Upper lobe of right lung (tissue), 1 donor: ENCODE data around the gene NOC2L. TPM values are rescaled to one million over a fixed set of nuclear protein-coding genes. Genes with fewer than 3 reads are reported as not detected.

Source experiments
- ATAC-seq: fragments of 200-7000 bp; cut with Tn5 transposase; one replicate; pipeline ENCODE4 v1.9.1; 2020; ENCODE audit warnings: mild to moderate bottlenecking, moderate library complexity
- DNase-seq: peaks from one replicate; pipeline ENCODE4 v3.0.0-alpha.2; 2020
- H3K27ac ChIP-seq: fragments of 200-600 bp; one replicate; pipeline ENCODE4 v1.8.0; 2022
- H3K27me3 ChIP-seq: fragments of 200-600 bp; one replicate; pipeline ENCODE4 v1.8.0; 2022; ENCODE audit warnings: mild to moderate bottlenecking
- H3K36me3 ChIP-seq: fragments of 200-600 bp; one replicate; pipeline ENCODE4 v1.8.0; 2022
- H3K4me1 ChIP-seq: fragments of 200-600 bp; one replicate; pipeline ENCODE4 v1.8.0; 2022
- H3K4me3 ChIP-seq: fragments of 200-600 bp; one replicate; pipeline ENCODE4 v1.8.0; 2022; ENCODE audit warnings: mild to moderate bottlenecking
- H3K9me3 ChIP-seq: fragments of 200-600 bp; one replicate; pipeline ENCODE4 v1.8.0; 2022
- CTCF ChIP-seq: fragments of 200-600 bp; IDR thresholded peaks from one replicate; pipeline ENCODE4 v1.8.0; 2022; ENCODE audit warnings: antibody characterized with exemption
- intact Hi-C: fragments of 100-400 bp; cut with DNase I; formaldehyde crosslinking; loops from one replicate; pipeline ENCODE4 v1.11.0; 2022
- total RNA-seq: library from RNA; stranded (reverse); fragmentation: NEBNext Ultra II Directional; extraction: Animal tissue kit (Norgen Biotek cat#: 25700); gene quantifications from one replicate; pipeline ENCODE4 v1.2.1, GENCODE V29; 2021
- donor health status: DM: no; HTN: yes; CAD: no; lungs with severe emphysema.

NOC2L gene
- total RNA-seq, 1 donor from 2014 or later: 54.5 TPM

- H3K27ac ChIP-seq: no peak overlapping the region
- no peaks in the 10 kb centered on the region for H3K9me3 ChIP-seq
- no peak overlapping the region for H3K4me3 ChIP-seq
- no peaks in the 10 kb centered on the region for H3K36me3 ChIP-seq
- no peaks in the 10 kb centered on the region for H3K27me3 ChIP-seq
- DNase-seq (no peak), ATAC-seq (no peak)
- H3K4me1 ChIP-seq: peaks cover 17% of the 10 kb centered on the region
- intact Hi-C loops: loop anchor here (10.0 kb wide), 1 partner anchor 60 kb away; no protein-coding TSS in a partner anchor
- no peak for TF ChIP-seq CTCF
Measured at GRCh38 chr1:964691-965525, 5.9 kb upstream of the NOC2L start.

GRCh38 chr1:963746-964525 lies 4.9 kb upstream of the NOC2L start:
- no peak overlapping the region for H3K27ac ChIP-seq
- no peak for TF ChIP-seq CTCF
- H3K9me3 ChIP-seq: no peaks in the 10 kb centered on the region
- intact Hi-C loops: loop anchor here (10.0 kb wide), 1 partner anchor 59 kb away; no protein-coding TSS in a partner anchor
- ATAC-seq: no peak
- H3K36me3 ChIP-seq: no peaks in the 10 kb centered on the region
- H3K27me3 ChIP-seq: no peaks in the 10 kb centered on the region
- peaks cover 20% of the 10 kb centered on the region for H3K4me1 ChIP-seq
- H3K4me3 ChIP-seq: no peak overlapping the region
- DNase-seq: no peak

GRCh38 chr1:963301-963651 lies 4.2 kb upstream of the NOC2L start:
- Histone ChIP-seq H3K4me1 (peaks cover 23% of the 10 kb centered on the region), H3K27ac (no peak overlapping the region), H3K9me3 (no peaks in the 10 kb centered on the region), H3K27me3 (no peaks in the 10 kb centered on the region), H3K36me3 (no peaks in the 10 kb centered on the region), H3K4me3 (no peak overlapping the region)
- ATAC-seq (no peak), DNase-seq (no peak)
- no peak for TF ChIP-seq CTCF
- intact Hi-C loops: loop anchor here (10.0 kb wide), 1 partner anchor 58 kb away; no protein-coding TSS in a partner anchor

- intact Hi-C loops: loop anchor here (10.0 kb wide), 1 partner anchor 58 kb away; no protein-coding TSS in a partner anchor
- Histone ChIP-seq H3K4me3 (no peak overlapping the region), H3K4me1 (peaks cover 28% of the 10 kb centered on the region), H3K36me3 (no peaks in the 10 kb centered on the region), H3K9me3 (no peaks in the 10 kb centered on the region), H3K27ac (no peak overlapping the region), H3K27me3 (no peaks in the 10 kb centered on the region)
- no peak for ATAC-seq
- DNase-seq: no peak
- no peak for TF ChIP-seq CTCF
Measured at GRCh38 chr1:962381-963300, 3.6 kb upstream of the NOC2L start.

GRCh38 chr1:961132-961669 lies 2.1 kb upstream of the NOC2L start:
- ATAC-seq (no peak), DNase-seq (no peak)
- H3K4me3 ChIP-seq: peak overlapping the region; percentile 100
- intact Hi-C loops: loop anchor here (10.0 kb wide), 1 partner anchor 56 kb away; no protein-coding TSS in a partner anchor
- H3K9me3 ChIP-seq: no peaks in the 10 kb centered on the region
- peaks cover 26% of the 10 kb centered on the region for H3K4me1 ChIP-seq
- TF ChIP-seq CTCF: no peak
- H3K36me3 ChIP-seq: peaks cover 7% of the 10 kb centered on the region
- H3K27me3 ChIP-seq: no peaks in the 10 kb centered on the region
- H3K27ac ChIP-seq: no peak overlapping the region
